OCI-LY7 (cell line): ENCODE results near the gene PCDHB9. TPM values are rescaled to one million over a fixed set of nuclear protein-coding genes. Genes with fewer than 3 reads are reported as not detected.
A peak's percentile ranks its signal among the peaks of the same experiment; 100 is the strongest.
"Not testable (repeated sequence)": the region's sequence is repeated elsewhere in the genome, so short reads cannot be mapped to it uniquely, and the experiment has no call there.

Source experiments
- BruUV-seq: library from RNA; stranded (reverse); fragments of 400-500 nt; replicated peaks from 2 replicates; lab custom pipeline; 2021; lab: Mats Ljungman, UMichigan
- CTCF ChIA-PET: fragments of 300-600 bp; sonication (Branson Sonifier 250); formaldehyde crosslinking; loops from one replicate; lab custom pipeline; 2022; ENCODE audit warnings: antibody characterized with exemption; ENCODE audit not compliant: unreplicated experiment; lab: Charles Lee
- POLR2A ChIA-PET: fragments of 300-600 bp; sonication (Branson Sonifier 250); formaldehyde crosslinking; loops from one replicate; lab custom pipeline; 2022; ENCODE audit warnings: antibody characterized with exemption; lab: Charles Lee
- DNase-seq: peaks from one replicate; pipeline ENCODE4 v3.0.0-alpha.2; 2015; ENCODE audit warnings: low spot score
- H2AFZ ChIP-seq: fragments of 200-600 bp; sonication (generic), shearing (Covaris generic); 2 replicates; pipeline ENCODE4 v1.6.1; 2014; ENCODE audit warnings: mild to moderate bottlenecking, antibody characterized with exemption, low read length, moderate library complexity
- H3K27ac ChIP-seq: fragments of 200-600 bp; sonication (generic); 2 replicates; pipeline ENCODE4 v1.5.1; 2014; ENCODE audit warnings: mixed run types, low read depth, mild to moderate bottlenecking, moderate library complexity, low read length, inconsistent platforms; ENCODE audit not compliant: poor library complexity, severe bottlenecking
- H3K36me3 ChIP-seq: fragments of 200-600 bp; sonication (generic); 2 replicates; pipeline ENCODE4 v1.6.1; 2014; ENCODE audit warnings: mild to moderate bottlenecking, antibody characterized with exemption, low read length, moderate library complexity, mixed read lengths; ENCODE audit not compliant: insufficient read depth
- H3K4me1 ChIP-seq: fragments of 200-600 bp; sonication (generic); 2 replicates; pipeline ENCODE4 v1.5.1; 2014; ENCODE audit warnings: mild to moderate bottlenecking, low read length; ENCODE audit not compliant: insufficient read depth, poor library complexity, severe bottlenecking
- H3K4me2 ChIP-seq: fragments of 200-600 bp; sonication (generic); 2 replicates; pipeline ENCODE4 v1.6.1; 2014; ENCODE audit warnings: mild to moderate bottlenecking, low read length
- H3K4me3 ChIP-seq: fragments of 200-600 bp; sonication (generic); 2 replicates; pipeline ENCODE4 v1.5.1; 2014; ENCODE audit warnings: mild to moderate bottlenecking, low read depth, low read length; ENCODE audit not compliant: poor library complexity, severe bottlenecking
- H3K79me2 ChIP-seq: fragments of 200-600 bp; sonication (generic); 2 replicates; pipeline ENCODE4 v1.6.1; 2016; ENCODE audit warnings: low read depth, mild to moderate bottlenecking, low read length, moderate library complexity, mixed read lengths; ENCODE audit not compliant: insufficient read depth
- H3K9me2 ChIP-seq: fragments of 200-600 bp; sonication (generic); 2 replicates; pipeline ENCODE4 v1.6.1; 2016; ENCODE audit warnings: mild to moderate bottlenecking, low read length, mixed read lengths; ENCODE audit not compliant: insufficient read depth
- H3K9me3 ChIP-seq: fragments of 200-600 bp; sonication (generic); 2 replicates; pipeline ENCODE4 v1.6.1; 2014; ENCODE audit warnings: mild to moderate bottlenecking, mixed run types, low read length, mixed read lengths
- H4K20me1 ChIP-seq: fragments of 200-600 bp; sonication (generic); 2 replicates; pipeline ENCODE4 v1.6.1; 2014; ENCODE audit warnings: mild to moderate bottlenecking, antibody characterized with exemption, low read length, moderate library complexity, mixed read lengths; ENCODE audit not compliant: insufficient read depth
- EZH2phosphoT487 ChIP-seq: fragments of 200-600 bp; sonication (generic); IDR thresholded peaks from 2 replicates; pipeline ENCODE4 v1.6.1; 2018; ENCODE audit warnings: low read depth, borderline replicate concordance, mild to moderate bottlenecking, mixed run types, antibody characterized with exemption, low read length, moderate library complexity, mixed read lengths
- intact Hi-C: fragments of 100-400 bp; cut with micrococcal nuclease; formaldehyde crosslinking; loops from one replicate; pipeline ENCODE4 v1.10.0; 2022; ENCODE audit not compliant: unreplicated experiment
- total RNA-seq, 2 experiments: library from RNA; depleted of rRNA in 1 of 2; stranded (reverse); fragments of >200 nt in 1 of 2; shearing (Covaris generic) in 1 of 2; gene quantifications; 2 replicates each; pipeline ENCODE4 v1.2.3, GENCODE V29; 2014 to 2022
- TF ChIP-seq, protein P1 (sequence below): fragments of 200-600 bp; sonication (generic); conservative IDR thresholded peaks from 2 replicates; pipeline ENCODE4 v1.5.1; 2014; ENCODE audit warnings: mild to moderate bottlenecking, antibody characterized with exemption, low read length, moderate library complexity, mixed read lengths

PCDHB9 gene
- total RNA-seq, 2 experiments from 2014 or later = 0.06 TPM; not detected in 1

DNA sequence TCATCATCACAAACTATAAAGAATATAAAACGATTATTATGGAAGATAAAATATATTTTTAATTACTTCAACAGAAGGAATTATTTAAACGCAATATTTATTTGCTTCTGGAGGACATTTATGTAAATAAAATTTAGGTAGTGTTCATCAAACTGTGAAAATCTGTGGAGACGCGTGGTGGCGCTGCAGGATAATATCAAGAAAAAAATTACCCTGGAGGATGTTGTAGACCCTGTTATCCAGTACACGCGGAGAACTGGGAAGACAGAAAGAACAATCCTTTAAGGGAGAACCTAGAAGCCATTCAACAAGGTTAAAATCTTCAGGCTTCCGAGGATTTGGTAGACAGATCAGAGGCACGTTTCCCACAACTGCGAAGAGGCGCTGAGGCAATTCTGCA, 21.5 kb downstream of the PCDHB9 start, which contains the start of gene PCDHB12:
Gene PCDHB12 (plus strand): TSS at position 242 of the 400 bp plus-strand sequence. CDS start 189 bp downstream, outside the sequence.
- DNase-seq = peak; percentile 19
- Histone ChIP-seq H3K4me1 (no peaks in the 10 kb centered on the region), H3K9me3 (no peaks in the 10 kb centered on the region), H3K4me2 (no peak within 1 kb of the TSS), H3K36me3 (no peaks in the 10 kb centered on the region), H2AFZ (no peak within 1 kb of the TSS), H3K27ac (no peak within 1 kb of the TSS), H3K4me3 (no peak within 1 kb of the TSS), H3K79me2 (no peaks in the 10 kb centered on the region), H4K20me1 (no peaks in the 10 kb centered on the region), H3K9me2 (no peaks in the 10 kb centered on the region)
- no peak for TF ChIP-seq EZH2phosphoT487
- TF ChIP-seq, protein P1, sequence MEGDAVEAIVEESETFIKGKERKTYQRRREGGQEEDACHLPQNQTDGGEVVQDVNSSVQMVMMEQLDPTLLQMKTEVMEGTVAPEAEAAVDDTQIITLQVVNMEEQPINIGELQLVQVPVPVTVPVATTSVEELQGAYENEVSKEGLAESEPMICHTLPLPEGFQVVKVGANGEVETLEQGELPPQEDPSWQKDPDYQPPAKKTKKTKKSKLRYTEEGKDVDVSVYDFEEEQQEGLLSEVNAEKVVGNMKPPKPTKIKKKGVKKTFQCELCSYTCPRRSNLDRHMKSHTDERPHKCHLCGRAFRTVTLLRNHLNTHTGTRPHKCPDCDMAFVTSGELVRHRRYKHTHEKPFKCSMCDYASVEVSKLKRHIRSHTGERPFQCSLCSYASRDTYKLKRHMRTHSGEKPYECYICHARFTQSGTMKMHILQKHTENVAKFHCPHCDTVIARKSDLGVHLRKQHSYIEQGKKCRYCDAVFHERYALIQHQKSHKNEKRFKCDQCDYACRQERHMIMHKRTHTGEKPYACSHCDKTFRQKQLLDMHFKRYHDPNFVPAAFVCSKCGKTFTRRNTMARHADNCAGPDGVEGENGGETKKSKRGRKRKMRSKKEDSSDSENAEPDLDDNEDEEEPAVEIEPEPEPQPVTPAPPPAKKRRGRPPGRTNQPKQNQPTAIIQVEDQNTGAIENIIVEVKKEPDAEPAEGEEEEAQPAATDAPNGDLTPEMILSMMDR = peak; percentile 78
- no TSS peak for BruUV-seq
- intact Hi-C loops = no loop called here
- ChIA-PET CTCF (no interaction called here), POLR2A (no interaction called here)

DNA sequence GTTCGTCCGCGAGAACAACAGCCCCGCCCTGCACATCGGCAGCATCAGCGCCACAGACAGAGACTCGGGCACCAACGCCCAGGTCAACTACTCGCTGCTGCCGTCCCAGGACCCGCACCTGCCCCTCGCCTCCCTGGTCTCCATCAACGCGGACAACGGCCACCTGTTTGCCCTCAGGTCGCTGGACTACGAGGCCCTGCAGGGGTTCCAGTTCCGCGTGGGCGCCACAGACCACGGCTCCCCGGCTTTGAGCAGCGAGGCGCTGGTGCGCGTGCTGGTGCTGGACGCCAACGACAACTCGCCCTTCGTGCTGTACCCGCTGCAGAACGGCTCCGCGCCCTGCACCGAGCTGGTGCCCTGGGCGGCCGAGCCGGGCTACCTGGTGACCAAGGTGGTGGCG, 23.3 kb downstream of the PCDHB9 start:
- BruUV-seq, H3K36me3 ChIP-seq, DNase-seq, H3K4me1 ChIP-seq, CTCF ChIA-PET, H3K79me2 ChIP-seq, POLR2A ChIA-PET, H2AFZ ChIP-seq, H3K27ac ChIP-seq, H3K4me2 ChIP-seq, H3K9me3 ChIP-seq, H3K9me2 ChIP-seq, H3K4me3 ChIP-seq, H4K20me1 ChIP-seq: not testable (repeated sequence)
- intact Hi-C loops = loop anchor here (10.0 kb wide), 1 partner anchor 355 kb away; no protein-coding TSS in a partner anchor

DNA sequence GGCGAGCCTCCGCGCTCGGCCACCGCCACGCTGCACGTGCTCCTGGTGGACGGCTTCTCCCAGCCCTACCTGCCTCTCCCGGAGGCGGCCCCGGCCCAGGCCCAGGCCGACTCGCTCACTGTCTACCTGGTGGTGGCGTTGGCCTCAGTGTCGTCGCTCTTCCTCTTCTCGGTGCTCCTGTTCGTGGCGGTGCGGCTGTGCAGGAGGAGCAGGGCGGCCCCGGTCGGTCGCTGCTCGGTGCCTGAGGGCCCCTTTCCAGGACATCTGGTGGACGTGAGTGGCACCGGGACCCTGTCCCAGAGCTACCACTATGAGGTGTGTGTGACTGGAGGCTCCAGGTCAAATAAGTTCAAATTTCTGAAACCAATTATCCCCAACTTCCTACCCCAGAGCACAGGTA, 23.9 kb downstream of the PCDHB9 start:
- H3K4me2 ChIP-seq, H2AFZ ChIP-seq, BruUV-seq, H3K9me3 ChIP-seq, H4K20me1 ChIP-seq, H3K9me2 ChIP-seq, POLR2A ChIA-PET, CTCF ChIA-PET, H3K79me2 ChIP-seq, H3K36me3 ChIP-seq, H3K27ac ChIP-seq, H3K4me1 ChIP-seq, H3K4me3 ChIP-seq, DNase-seq: not testable (repeated sequence)
- intact Hi-C loops = loop anchor here (10.0 kb wide), 1 partner anchor 354 kb away; no protein-coding TSS in a partner anchor
